Cardiac fibroblast (primary cell): ENCODE data around the gene FUZ.
A peak's percentile ranks its signal among the peaks of the same experiment; 100 is the strongest.

Source experiments
- DNase-seq, 2 donors: peaks; one replicate each; pipeline versions ENCODE4 v3.0.0 to v3.0.0-alpha.2; 2010; ENCODE audit warnings: low read depth in 2 of 2
- H3K4me3 ChIP-seq, 2 donors: replicated peaks in 1 of 2; 1 replicate in 1 of 2; 2 replicates in 1 of 2; pipeline ENCODE4 v1.5.1; 2011; ENCODE audit warnings: low read depth in 2 of 2, low read length in 2 of 2, mild to moderate bottlenecking in 2 of 2, moderate library complexity in 1 of 2
- CTCF ChIP-seq: IDR thresholded peaks from one replicate; pipeline ENCODE4 v1.5.1; 2011; ENCODE audit warnings: low read depth, mild to moderate bottlenecking, low read length, inconsistent platforms

Gene FUZ

DNA sequence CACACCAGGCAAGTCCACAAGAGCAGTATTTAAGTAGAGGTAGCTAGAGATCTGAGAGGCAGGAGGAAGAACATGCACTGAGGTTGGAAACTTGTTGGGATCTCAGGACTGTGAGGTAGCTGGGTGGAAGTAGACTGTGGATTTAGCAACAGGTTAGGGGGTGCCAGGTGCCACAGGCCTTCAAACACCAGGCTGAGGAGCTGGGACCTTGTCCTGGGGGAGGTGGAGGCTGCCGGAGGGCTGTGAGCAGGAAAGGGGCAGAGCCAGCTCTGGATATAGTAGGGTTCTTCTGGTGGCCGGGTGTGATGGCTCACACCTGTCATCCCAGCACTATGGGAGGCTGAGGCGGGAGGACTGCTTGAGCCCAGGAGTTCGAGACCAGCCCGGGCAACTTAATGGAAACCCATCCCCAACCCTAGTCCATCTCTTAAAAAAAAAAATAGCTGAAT is 3.1 kb downstream of the FUZ start:
- H3K4me3 ChIP-seq, result no peak overlapping the region
- no peak for TF ChIP-seq CTCF
- no peak for DNase-seq

- peak overlapping the region; percentile 60 to 66 for H3K4me3 ChIP-seq
- no peak for TF ChIP-seq CTCF
- DNase-seq, result peak in 1 of 2 donors; percentile 19
Observed at GRCh38 chr19:49809160-49809940, 3.7 kb downstream of the FUZ start.

- TF ChIP-seq CTCF, result no peak
- H3K4me3 ChIP-seq, result peak overlapping the region; percentile 60 to 66
- peak; percentile 79 to 91 for DNase-seq
Observed at GRCh38 chr19:49808711-49809159, 4.4 kb downstream of the FUZ start.

GRCh38 chr19:49807904-49808675 is 5.0 kb downstream of the FUZ start:
- DNase-seq, result no peak
- H3K4me3 ChIP-seq, result peak overlapping the region in 1 of 2 donors; percentile 60
- TF ChIP-seq CTCF, result no peak

- no peak for DNase-seq
- no peak overlapping the region for H3K4me3 ChIP-seq
- no peak for TF ChIP-seq CTCF
Observed at GRCh38 chr19:49807058-49807903, 5.8 kb downstream of the FUZ start.

GRCh38 chr19:49806620-49806959 is 6.5 kb downstream of the FUZ start:
- no peak for DNase-seq
- TF ChIP-seq CTCF, result no peak
- no peak overlapping the region for H3K4me3 ChIP-seq
